Measurements from ENCODE around the gene TJP3. TPM values are rescaled to one million over a fixed set of nuclear protein-coding genes. Genes with fewer than 3 reads are reported as not detected.
"Not testable (repeated sequence)": the region's sequence is repeated elsewhere in the genome, so short reads cannot be mapped to it uniquely, and the experiment has no call there.

TJP3 gene
- total RNA-seq, 2 donors from 2014 or later, result 297 to 343 TPM

DNA sequence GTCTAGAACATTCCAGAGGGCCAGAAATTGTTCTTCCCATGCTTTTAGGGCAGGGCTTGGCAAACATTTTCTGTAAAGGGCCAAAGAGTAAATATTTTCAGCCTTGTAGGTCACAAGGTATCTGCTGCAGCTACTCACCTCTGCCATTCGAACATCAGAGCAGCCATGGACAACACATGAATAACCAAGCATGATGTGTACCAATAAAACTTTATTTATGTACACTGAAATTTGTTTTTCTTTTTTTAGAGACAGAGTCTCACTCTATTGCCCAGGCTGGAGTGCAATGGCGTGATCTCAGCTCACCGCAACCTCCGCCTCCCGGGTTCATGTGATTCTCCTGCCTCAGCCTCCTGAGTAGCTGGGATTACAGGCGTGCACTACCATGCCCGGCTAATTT, 49.5 kb downstream of the TJP3 start:
- intact Hi-C loops (cut with DNase I, micrococcal nuclease), result not testable (repeated sequence)

GRCh38 chr19:3758297-3758696, 50.1 kb downstream of the TJP3 start:
- not testable (repeated sequence) for DNase-seq

More for the DNA sequence above, 49.5 kb downstream of the TJP3 start:
- DNase-seq, ATAC-seq: not testable (repeated sequence)

GRCh38 chr19:3759482-3760254, 51.5 kb downstream of the TJP3 start:
- no peak for DNase-seq

More at GRCh38 chr19:3758297-3758696, 50.1 kb downstream of the TJP3 start:
- ATAC-seq; intact Hi-C loops (cut with DNase I, micrococcal nuclease): not testable (repeated sequence)

GRCh38 chr19:3760871-3761361, 52.7 kb downstream of the TJP3 start:
- no peak for DNase-seq
- ATAC-seq, result no peak
- intact Hi-C loops (cut with DNase I, micrococcal nuclease), result no loop called here

More at GRCh38 chr19:3759482-3760254, 51.5 kb downstream of the TJP3 start:
- ATAC-seq, result no peak
- intact Hi-C loops (cut with DNase I, micrococcal nuclease), result no loop called here

GRCh38 chr19:3761382-3762129, 53.4 kb downstream of the TJP3 start, which contains the start of gene APBA3:
Gene APBA3, minus strand, starts transcription at chr19:3761692. Its CDS starts 1,428 bp downstream, at chr19:3760264.
- intact Hi-C loops (cut with DNase I, micrococcal nuclease), result no loop called here
- peak; percentile 62 for ATAC-seq
- peak; percentile 89 to 95 for DNase-seq

GRCh38 chr19:3762130-3762473, 53.9 kb downstream of the TJP3 start:
- DNase-seq (no peak), ATAC-seq (no peak)
- intact Hi-C loops (cut with DNase I, micrococcal nuclease), result no loop called here

DNA sequence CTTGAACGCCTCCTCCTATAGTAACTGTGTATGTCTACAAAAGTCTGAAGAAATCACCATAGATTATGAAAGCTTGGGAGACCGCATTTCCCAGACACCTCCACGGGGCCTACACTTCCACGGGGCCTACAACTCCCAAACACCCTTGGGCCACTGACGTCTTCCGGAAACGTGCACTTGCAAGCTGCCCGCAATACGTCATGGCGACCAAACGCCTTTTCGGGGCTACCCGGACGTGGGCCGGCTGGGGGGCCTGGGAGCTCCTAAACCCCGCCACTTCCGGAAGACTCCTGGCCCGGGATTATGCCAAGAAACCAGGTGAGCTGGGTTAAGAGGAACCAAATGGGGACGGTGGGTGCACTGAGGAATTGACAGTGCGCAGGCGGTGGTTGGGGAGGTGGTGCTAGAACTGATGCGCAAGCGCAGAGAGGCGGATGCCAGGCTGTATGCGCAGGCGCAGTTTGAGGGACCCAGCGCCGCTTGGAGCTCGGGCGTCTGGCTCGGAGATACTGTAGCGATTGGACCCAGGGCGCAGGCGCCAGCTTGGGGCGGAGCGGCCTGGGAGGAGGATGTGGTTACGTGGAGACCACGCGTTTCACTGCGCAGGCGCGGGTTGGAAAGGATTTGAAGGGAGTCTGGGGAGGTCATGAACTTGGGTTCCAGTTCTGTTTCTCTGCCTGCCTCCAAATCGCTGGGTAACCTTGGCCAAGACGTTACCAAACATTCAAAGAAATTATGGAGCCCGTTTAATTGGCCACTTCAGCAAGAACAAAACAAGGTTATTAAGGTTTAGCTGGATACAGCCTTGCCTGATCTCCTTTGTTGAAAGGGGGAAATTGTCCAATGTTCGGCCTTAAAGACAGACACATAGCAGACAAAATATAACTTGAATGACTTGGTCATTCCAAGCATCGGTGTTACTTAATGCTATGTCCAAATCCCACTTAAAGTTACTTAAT, 54.6 kb downstream of the TJP3 start, which contains the start of gene MRPL54:
MRPL54 (plus strand) TSS at position 182 of the 959 bp plus-strand sequence; CDS start at position 201, 19 bp downstream.
- peak; percentile 90 for ATAC-seq
- peak; percentile 99 for DNase-seq
- intact Hi-C loops (cut with DNase I, micrococcal nuclease), result no loop called here

GRCh38 chr19:3765121-3765520, 56.9 kb downstream of the TJP3 start:
- intact Hi-C loops (cut with DNase I, micrococcal nuclease), result no loop called here
- ATAC-seq, result no peak
- no peak for DNase-seq

GRCh38 chr19:3765757-3766156, 57.6 kb downstream of the TJP3 start:
- intact Hi-C loops (cut with DNase I, micrococcal nuclease); ATAC-seq; DNase-seq: not testable (repeated sequence)

GRCh38 chr19:3766520-3766919, 58.3 kb downstream of the TJP3 start:
- ATAC-seq, result no peak
- intact Hi-C loops (cut with DNase I, micrococcal nuclease), result no loop called here
- DNase-seq, result no peak

DNA sequence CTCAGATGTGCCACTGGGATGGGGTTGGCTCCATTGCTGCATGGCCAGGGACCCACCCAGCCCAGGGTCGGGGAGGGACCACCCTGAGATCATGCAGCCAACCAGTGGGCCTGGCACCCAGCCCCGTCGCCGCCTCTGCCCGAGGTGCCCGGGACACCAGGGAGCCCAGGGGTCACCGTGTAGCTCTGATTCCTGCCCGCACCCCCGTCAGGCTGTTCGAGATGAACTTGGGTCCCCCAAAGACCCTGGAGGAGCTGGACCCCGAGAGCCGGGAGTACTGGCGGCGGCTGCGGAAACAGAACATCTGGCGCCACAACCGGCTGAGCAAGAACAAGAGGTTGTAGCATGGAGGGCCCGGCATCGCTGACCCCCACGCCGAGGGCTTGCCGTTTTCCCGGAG, 58.9 kb downstream of the TJP3 start:
- ATAC-seq, result no peak
- DNase-seq, result no peak
- intact Hi-C loops (cut with DNase I, micrococcal nuclease), result no loop called here

- intact Hi-C loops (cut with DNase I, micrococcal nuclease), result no loop called here
- ATAC-seq (no peak), DNase-seq (no peak)
Measured at GRCh38 chr19:3768015-3768747, 60.0 kb downstream of the TJP3 start.

- no peak for DNase-seq
- intact Hi-C loops (cut with DNase I, micrococcal nuclease), result no loop called here
- ATAC-seq, result no peak
Measured at GRCh38 chr19:3768748-3769099, 60.5 kb downstream of the TJP3 start.

GRCh38 chr19:3769494-3769893, 61.3 kb downstream of the TJP3 start:
- intact Hi-C loops (cut with DNase I, micrococcal nuclease), result no loop called here
- DNase-seq (no peak), ATAC-seq (no peak)

GRCh38 chr19:3770136-3770999, 62.2 kb downstream of the TJP3 start:
- DNase-seq (no peak), ATAC-seq (no peak)
- intact Hi-C loops (cut with DNase I, micrococcal nuclease), result no loop called here

DNA sequence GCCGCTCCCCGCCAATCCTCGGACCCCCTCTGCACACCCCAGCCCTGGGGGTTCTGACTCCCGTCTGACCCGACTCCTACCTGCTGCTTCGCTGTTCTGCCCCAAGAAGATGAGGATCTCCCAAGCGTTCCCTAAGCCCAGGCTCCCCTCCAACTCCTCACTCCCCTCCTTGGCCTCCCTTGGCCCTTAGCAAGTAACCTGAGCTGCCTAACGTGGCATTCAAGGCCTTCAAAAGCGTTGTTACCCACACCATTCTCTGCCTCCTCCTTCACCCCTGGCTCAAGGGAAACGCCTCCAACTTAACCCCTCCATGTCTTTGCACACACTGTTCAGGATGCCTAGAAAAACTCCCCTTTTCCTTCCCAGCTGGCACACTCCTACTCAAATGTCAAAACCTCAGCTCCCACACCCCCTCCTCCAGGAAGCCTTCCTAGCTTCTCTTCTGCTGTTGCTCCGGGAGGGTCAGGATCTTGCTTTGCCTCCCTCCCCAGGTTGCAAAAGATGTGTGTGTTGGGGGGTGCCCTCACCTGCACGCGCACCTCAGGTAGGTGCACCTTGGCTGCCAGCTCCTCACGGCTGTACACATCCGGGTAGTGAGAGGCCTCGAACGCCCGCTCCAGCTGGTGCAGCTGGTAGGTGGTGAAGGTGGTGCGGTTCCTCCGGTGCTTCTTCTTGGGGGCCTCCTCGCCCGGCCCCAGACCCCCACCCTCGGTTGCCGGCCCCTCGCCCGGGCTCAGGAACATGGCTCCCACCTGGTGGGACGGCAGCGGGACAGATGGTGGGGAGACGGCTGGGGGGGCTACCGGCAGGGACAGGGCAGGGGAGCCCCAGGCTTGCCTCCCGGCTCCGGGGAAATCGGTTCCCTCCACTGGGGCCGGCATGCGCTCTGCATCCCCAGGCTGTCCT, 63.1 kb downstream of the TJP3 start:
- DNase-seq (no peak), ATAC-seq (no peak)
- intact Hi-C loops (cut with DNase I, micrococcal nuclease), result no loop called here

Data from left colon (tissue), 2 donors.